Right lobe of liver (tissue), 6 donors: ENCODE data around the gene SEC24A. TPM values are rescaled to one million over a fixed set of nuclear protein-coding genes. Genes with fewer than 3 reads are reported as not detected.

ENCODE experiments used
- ATAC-seq, 4 donors: fragments of 200-7000 bp; cut with Tn5 transposase; one replicate each; pipeline ENCODE4 v1.9.1; 2020; ENCODE audit warnings: mild to moderate bottlenecking in 4 of 4, moderate library complexity in 4 of 4
- DNase-seq, 3 donors: peaks; one replicate each; pipeline ENCODE4 v3.0.0-alpha.2; 2020
- H3K27ac ChIP-seq, 3 donors: fragments of 200-600 bp; one replicate each; pipeline ENCODE4 v1.8.0; 2022
- H3K27me3 ChIP-seq, 2 donors: fragments of 200-600 bp; one replicate each; pipeline ENCODE4 v1.8.0; 2022
- H3K36me3 ChIP-seq, 4 donors: fragments of 200-600 bp; sonication (generic) in 1 of 4; one replicate each; pipeline versions ENCODE4 v1.5.1 to v1.8.0; 2017 to 2022; ENCODE audit warnings: control low read depth in 1 of 4
- H3K4me1 ChIP-seq, 4 donors: fragments of 200-600 bp; sonication (generic) in 1 of 4; one replicate each; pipeline versions ENCODE4 v1.5.1 to v1.8.0; 2017 to 2022; ENCODE audit warnings: control low read depth in 1 of 4
- H3K4me3 ChIP-seq, 3 donors: fragments of 200-600 bp; one replicate each; pipeline ENCODE4 v1.8.0; 2022
- H3K9me3 ChIP-seq, 4 donors: fragments of 200-600 bp; sonication (generic) in 1 of 4; one replicate each; pipeline versions ENCODE4 v1.5.1 to v1.8.0; 2017 to 2022; ENCODE audit warnings: control low read depth in 1 of 4
- CTCF ChIP-seq, 4 donors: fragments of 200-600 bp in 3 of 4; fragments of 450-650 bp in 1 of 4; IDR thresholded peaks; one replicate each; pipeline versions ENCODE4 v1.5.1 to v1.8.0; 2016 to 2022; ENCODE audit warnings: antibody characterized with exemption in 4 of 4, mild to moderate bottlenecking in 2 of 4
- POLR2A ChIP-seq: fragments of 450-650 bp; IDR thresholded peaks from one replicate; pipeline ENCODE4 v1.6.1; 2017; ENCODE audit warnings: antibody characterized with exemption, mild to moderate bottlenecking
- WGBS: methylation state at CpG from one replicate; pipeline ENCODE4 v1.1.6; 2018; ENCODE audit warnings: low coverage, low lambda C conversion rate; ENCODE audit not compliant: insufficient coverage; ENCODE audit errors: missing lambda C conversion rate; 5-methylcytosine and 5-hydroxymethylcytosine counted together
- intact Hi-C, 2 donors: fragments of 100-400 bp; cut with DNase I; formaldehyde crosslinking; loops; one replicate each; pipeline versions ENCODE4 v1.11.2 to v1.14.1; 2022
- total RNA-seq, 6 experiments: library from RNA; depleted of rRNA in 2 of 6; stranded (reverse); fragments of >200 nt in 2 of 6; fragmentation: NEBNext Ultra II Directional in 3 of 6; extraction: Animal tissue kit (Norgen Biotek cat#: 25700) in 3 of 6; gene quantifications; one replicate each; pipeline versions ENCODE4 v1.1.0 to v1.2.4, GENCODE V29; 2016 to 2023
- donor health status: DM: no; HTN: yes; CAD: no.
- donor health status: DM: no; HTN: no; CAD: no.
- donor health status: DM: no; HTN: no; CAD: no.
- donor health status: DM: no; HTN: yes; CAD: no.
- donor health status: DM: no; HTN: yes; CAD: no.

The SEC24A gene
- total RNA-seq, 6 experiments from 2014 or later = 28.4 to 45.8 (median 40.0) TPM

- DNase-seq (no peak), ATAC-seq (no peak)
- no peaks in the 10 kb centered on the region for H3K27me3 ChIP-seq
- TF ChIP-seq POLR2A (no peak), CTCF (IDR thresholded peaks at IDR 0.05) (no peak)
- 93% methylated on average over 1 of the region's 1 CpG for WGBS
- no peaks in the 10 kb centered on the region for H3K4me1 ChIP-seq
- peaks cover 0 to 59% (median 20%) of the 10 kb centered on the region in 4 donors for H3K36me3 ChIP-seq
- no peak overlapping the region for H3K4me3 ChIP-seq
- no peaks in the 10 kb centered on the region for H3K9me3 ChIP-seq
- no peak overlapping the region for H3K27ac ChIP-seq
- intact Hi-C loops = no loop called here
Observed at GRCh38 chr5:134724872-134725271, 76.3 kb downstream of the SEC24A start.

- Histone ChIP-seq H3K27me3 (no peaks in the 10 kb centered on the region), H3K36me3 (no peaks in the 10 kb centered on the region), H3K4me1 (no peaks in the 10 kb centered on the region), H3K9me3 (no peaks in the 10 kb centered on the region), H3K4me3 (no peak overlapping the region), H3K27ac (no peak overlapping the region)
- no peak for ATAC-seq
- WGBS = 37% methylated on average over 3 of the region's 3 CpGs
- intact Hi-C loops = no loop called here
- DNase-seq = no peak
- TF ChIP-seq POLR2A (no peak), CTCF (IDR thresholded peaks at IDR 0.05) (no peak)
Observed at GRCh38 chr5:134732819-134733218, 84.2 kb downstream of the SEC24A start.

GRCh38 chr5:134735243-134735642, 86.7 kb downstream of the SEC24A start:
- no peak for TF ChIP-seq CTCF (IDR thresholded peaks at IDR 0.05)
- no peak for TF ChIP-seq POLR2A
- Histone ChIP-seq H3K36me3 (no peaks in the 10 kb centered on the region), H3K27me3 (no peaks in the 10 kb centered on the region), H3K9me3 (no peaks in the 10 kb centered on the region), H3K4me1 (peaks cover 0 to 8% (median 0%) of the 10 kb centered on the region in 4 donors), H3K4me3 (no peak overlapping the region), H3K27ac (no peak overlapping the region)
- intact Hi-C loops = no loop called here
- DNase-seq = no peak
- ATAC-seq = no peak
- WGBS = 53% methylated on average over 3 of the region's 4 CpGs

- 40% methylated on average over 2 of the region's 2 CpGs for whole genome bisulfite sequencing
- no peak for DNase-seq
- intact Hi-C loops = no loop called here
Observed at GRCh38 chr5:134736173-134736812, 87.7 kb downstream of the SEC24A start.

More at GRCh38 chr5:134736173-134736812, 87.7 kb downstream of the SEC24A start:
- H3K9me3 ChIP-seq = no peaks in the 10 kb centered on the region
- H3K27me3 ChIP-seq = no peaks in the 10 kb centered on the region
- H3K36me3 ChIP-seq = no peaks in the 10 kb centered on the region
- no peak overlapping the region for H3K27ac ChIP-seq
- TF ChIP-seq CTCF (IDR thresholded peaks at IDR 0.05) (no peak), POLR2A (no peak)
- no peak for ATAC-seq
- no peak overlapping the region for H3K4me3 ChIP-seq
- H3K4me1 ChIP-seq = peaks cover 0 to 8% (median 0%) of the 10 kb centered on the region in 4 donors
